Measurements from ENCODE around the gene LHX6.

- no peak for TF ChIP-seq CTCF (IDR thresholded peaks at IDR 0.05; ENCODE audit: insufficient read depth, low read depth, low read length)
- no peak for TF ChIP-seq EZH2 (IDR thresholded peaks at IDR 0.05; ENCODE audit: insufficient read depth, low read length)
Measured at GRCh38 chr9:122216138-122216797, 12.5 kb downstream of the LHX6 start.
